IPS-18c (cell line): ENCODE data around the gene TFAP2C.

Source experiments
- H3K4me3 ChIP-seq: 2 replicates; pipeline ENCODE4 v1.7.0; 2013; ENCODE audit warnings: low read depth, mild to moderate bottlenecking, low read length, moderate library complexity; ENCODE audit not compliant: insufficient read depth
- H3K9me3 ChIP-seq: one replicate; pipeline ENCODE4 v1.6.1; 2013; ENCODE audit warnings: mild to moderate bottlenecking, low read length, moderate library complexity; ENCODE audit not compliant: control insufficient read depth, insufficient read depth

Gene TFAP2C

GRCh38 chr20:56628873-56629463 lies at the start of gene TFAP2C:
Gene TFAP2C (plus strand): TSS chr20:56629306. CDS start chr20:56629545, 239 bp downstream.
- peaks cover 3% of the 10 kb centered on the region for H3K9me3 ChIP-seq
- peak within 1 kb of the TSS; percentile 85 for H3K4me3 ChIP-seq

GRCh38 chr20:56580226-56580625 lies 48.9 kb upstream of the TFAP2C start:
- H3K4me3 ChIP-seq, result no peak overlapping the region
- H3K9me3 ChIP-seq, result peaks cover 2% of the 10 kb centered on the region

GRCh38 chr20:56581701-56582100 lies 47.4 kb upstream of the TFAP2C start:
- H3K9me3 ChIP-seq, result peaks cover 2% of the 10 kb centered on the region
- H3K4me3 ChIP-seq, result no peak overlapping the region

GRCh38 chr20:56582542-56582941 lies 46.6 kb upstream of the TFAP2C start:
- Histone ChIP-seq H3K4me3 (no peak overlapping the region), H3K9me3 (peaks cover 2% of the 10 kb centered on the region)

GRCh38 chr20:56584916-56585315 lies 44.2 kb upstream of the TFAP2C start:
- Histone ChIP-seq H3K4me3 (no peak overlapping the region), H3K9me3 (peaks cover 2% of the 10 kb centered on the region)

- peaks cover 5% of the 10 kb centered on the region for H3K9me3 ChIP-seq
- no peak overlapping the region for H3K4me3 ChIP-seq
These were observed 41.6 kb upstream of the TFAP2C start for GRCh38 chr20:56587307-56588041.

- Histone ChIP-seq H3K9me3 (peaks cover 2% of the 10 kb centered on the region), H3K4me3 (no peak overlapping the region)
These were observed 40.1 kb upstream of the TFAP2C start for GRCh38 chr20:56588996-56589395.

- H3K4me3 ChIP-seq, result no peak overlapping the region
These were observed 39.5 kb upstream of the TFAP2C start for GRCh38 chr20:56589633-56590032.

GRCh38 chr20:56590888-56591287 lies 38.2 kb upstream of the TFAP2C start:
- H3K9me3 ChIP-seq, result peaks cover 2% of the 10 kb centered on the region
- H3K4me3 ChIP-seq, result no peak overlapping the region

More at GRCh38 chr20:56589633-56590032, 39.5 kb upstream of the TFAP2C start:
- peaks cover 2% of the 10 kb centered on the region for H3K9me3 ChIP-seq

- Histone ChIP-seq H3K4me3 (no peak overlapping the region), H3K9me3 (peaks cover 2% of the 10 kb centered on the region)
These were observed 36.9 kb upstream of the TFAP2C start for GRCh38 chr20:56592211-56592610.

- Histone ChIP-seq H3K9me3 (peaks cover 2% of the 10 kb centered on the region), H3K4me3 (no peak overlapping the region)
These were observed 36.3 kb upstream of the TFAP2C start for GRCh38 chr20:56592817-56593216.

GRCh38 chr20:56595746-56596475 lies 33.2 kb upstream of the TFAP2C start:
- Histone ChIP-seq H3K4me3 (no peak overlapping the region), H3K9me3 (peaks cover 2% of the 10 kb centered on the region)

- no peaks in the 10 kb centered on the region for H3K9me3 ChIP-seq
- no peak overlapping the region for H3K4me3 ChIP-seq
These were observed 27.9 kb upstream of the TFAP2C start for GRCh38 chr20:56601166-56601565.

GRCh38 chr20:56604673-56605072 lies 24.4 kb upstream of the TFAP2C start:
- no peak overlapping the region for H3K4me3 ChIP-seq

GRCh38 chr20:56605261-56605996 lies 23.7 kb upstream of the TFAP2C start:
- H3K9me3 ChIP-seq, result no peaks in the 10 kb centered on the region
- no peak overlapping the region for H3K4me3 ChIP-seq

More at GRCh38 chr20:56604673-56605072, 24.4 kb upstream of the TFAP2C start:
- H3K9me3 ChIP-seq, result no peaks in the 10 kb centered on the region

GRCh38 chr20:56606174-56606945 lies 22.7 kb upstream of the TFAP2C start:
- no peaks in the 10 kb centered on the region for H3K9me3 ChIP-seq
- no peak overlapping the region for H3K4me3 ChIP-seq
